Measurements from ENCODE around the gene CP.

GRCh38 chr3:149174901-149175300 lies 46.7 kb downstream of the CP start:
- no peak for TF ChIP-seq CTCF (conservative IDR thresholded peaks at IDR 0.05)
- no peak for TF ChIP-seq EZH2 (IDR thresholded peaks at IDR 0.05; ENCODE audit: low read depth)

All from PC-9 (cell line).